Activated T-cell treated with anti-CD3 and anti-CD28 coated beads, Interleukin-2, amount 50 U/mL, for 1 hour (primary cell): ENCODE results near the gene CISH.

Source experiments
- DNase-seq: peaks from one replicate; pipeline ENCODE4 v3.0.0-alpha.2; 2020

The CISH gene

GRCh38 chr3:50612234-50612882 is 784 bp upstream of the CISH start:
- DNase-seq, result peak; percentile 50

- no peak for DNase-seq
Observed at GRCh38 chr3:50610992-50611463, 546 bp downstream of the CISH start.

- peak; percentile 48 for DNase-seq
Observed at GRCh38 chr3:50610181-50610971, 1.2 kb downstream of the CISH start.

- no peak for DNase-seq
Observed at GRCh38 chr3:50609763-50610085, 1.9 kb downstream of the CISH start.

- no peak for DNase-seq
Observed at GRCh38 chr3:50609071-50609762, 2.4 kb downstream of the CISH start.

GRCh38 chr3:50608278-50608677 is 3.3 kb downstream of the CISH start:
- no peak for DNase-seq

GRCh38 chr3:50607271-50608091 is 4.1 kb downstream of the CISH start:
- no peak for DNase-seq

- peak; percentile 46 for DNase-seq
Observed at GRCh38 chr3:50606596-50606995, 5.0 kb downstream of the CISH start.

GRCh38 chr3:50605901-50606326 is 5.7 kb downstream of the CISH start:
- no peak for DNase-seq

GRCh38 chr3:50604628-50605588 is 6.7 kb downstream of the CISH start:
- DNase-seq, result no peak

- DNase-seq, result no peak
Observed at GRCh38 chr3:50604110-50604621, 7.4 kb downstream of the CISH start.

GRCh38 chr3:50603261-50604109 is 8.1 kb downstream of the CISH start:
- no peak for DNase-seq

GRCh38 chr3:50602595-50603191 is 8.9 kb downstream of the CISH start:
- no peak for DNase-seq

- peak; percentile 81 for DNase-seq
Observed at GRCh38 chr3:50600841-50601591, 10.6 kb downstream of the CISH start.

GRCh38 chr3:50600141-50600753 is 11.3 kb downstream of the CISH start:
- no peak for DNase-seq

GRCh38 chr3:50599716-50600118 is 11.9 kb downstream of the CISH start:
- no peak for DNase-seq

- DNase-seq, result no peak
Observed at GRCh38 chr3:50599115-50599715, 12.4 kb downstream of the CISH start.

- DNase-seq, result no peak
Observed at GRCh38 chr3:50594253-50594785, 17.3 kb downstream of the CISH start.
